ENCODE results near the gene SLIT1.

Gene SLIT1

DNA sequence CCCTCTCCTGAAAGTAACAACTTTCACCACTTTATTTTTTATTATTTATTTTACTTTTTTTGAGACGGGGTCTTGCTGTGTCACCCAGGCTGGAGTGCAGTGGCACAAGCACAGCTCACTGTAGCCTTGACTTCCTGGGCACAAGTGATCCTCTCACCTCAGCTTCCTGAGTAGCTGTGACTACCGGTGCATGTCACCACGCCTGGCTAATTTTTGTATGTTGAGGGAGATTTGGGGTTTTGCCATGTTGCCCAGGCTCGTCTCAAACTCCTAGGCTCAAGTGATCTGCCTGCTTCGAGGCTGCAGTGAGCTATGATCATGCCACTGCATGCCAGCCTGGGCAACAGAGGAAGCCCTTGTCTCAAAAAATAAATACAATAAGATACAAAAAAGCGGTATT, 14.9 kb upstream of the SLIT1 start:
- DNase-seq (ENCODE audit: low read depth, low spot score), result no peak

DNA sequence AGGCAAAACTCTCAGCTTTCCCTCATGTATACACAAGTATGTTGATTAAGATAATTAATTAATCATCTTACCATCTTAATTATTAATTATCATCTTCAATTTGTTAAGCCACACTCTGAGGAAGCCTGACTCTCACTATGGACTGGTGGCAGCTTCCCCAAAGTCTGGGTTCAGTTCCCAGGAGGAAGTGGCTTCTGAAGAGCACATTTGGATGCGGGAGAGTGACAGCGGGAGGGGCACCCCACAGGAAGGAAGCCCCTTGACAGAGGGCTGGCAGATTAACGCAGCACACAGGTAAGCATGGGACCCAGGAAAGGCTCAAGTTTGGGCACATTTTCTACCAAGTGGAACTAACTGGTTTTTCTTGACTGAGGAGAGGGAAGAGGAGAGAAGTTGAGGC, 13.4 kb upstream of the SLIT1 start:
- DNase-seq (ENCODE audit: low read depth, low spot score), result no peak

DNA sequence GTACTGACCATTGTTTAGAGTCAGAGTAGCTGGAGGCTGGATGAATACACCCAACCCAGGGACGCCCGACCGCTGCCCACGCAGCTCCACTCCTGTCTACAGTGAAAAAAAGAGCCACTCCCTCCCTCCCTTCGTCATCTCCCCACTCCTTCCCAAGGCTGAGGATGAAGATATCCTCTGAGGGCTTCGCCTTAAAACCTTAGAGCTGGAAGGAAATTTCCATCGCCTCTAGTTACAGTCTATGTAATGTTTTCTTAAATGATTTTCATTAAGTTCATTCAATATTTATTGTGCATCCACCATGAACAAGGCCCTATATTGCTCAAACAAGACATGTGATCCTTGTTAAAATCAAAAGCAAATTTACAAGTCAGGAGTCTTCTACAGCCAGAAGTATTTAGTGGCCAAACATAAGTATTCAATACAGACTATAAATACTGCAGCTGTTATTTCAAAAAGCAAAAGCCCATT, 11.3 kb upstream of the SLIT1 start:
- no peak for DNase-seq (ENCODE audit: low read depth, low spot score)

DNA sequence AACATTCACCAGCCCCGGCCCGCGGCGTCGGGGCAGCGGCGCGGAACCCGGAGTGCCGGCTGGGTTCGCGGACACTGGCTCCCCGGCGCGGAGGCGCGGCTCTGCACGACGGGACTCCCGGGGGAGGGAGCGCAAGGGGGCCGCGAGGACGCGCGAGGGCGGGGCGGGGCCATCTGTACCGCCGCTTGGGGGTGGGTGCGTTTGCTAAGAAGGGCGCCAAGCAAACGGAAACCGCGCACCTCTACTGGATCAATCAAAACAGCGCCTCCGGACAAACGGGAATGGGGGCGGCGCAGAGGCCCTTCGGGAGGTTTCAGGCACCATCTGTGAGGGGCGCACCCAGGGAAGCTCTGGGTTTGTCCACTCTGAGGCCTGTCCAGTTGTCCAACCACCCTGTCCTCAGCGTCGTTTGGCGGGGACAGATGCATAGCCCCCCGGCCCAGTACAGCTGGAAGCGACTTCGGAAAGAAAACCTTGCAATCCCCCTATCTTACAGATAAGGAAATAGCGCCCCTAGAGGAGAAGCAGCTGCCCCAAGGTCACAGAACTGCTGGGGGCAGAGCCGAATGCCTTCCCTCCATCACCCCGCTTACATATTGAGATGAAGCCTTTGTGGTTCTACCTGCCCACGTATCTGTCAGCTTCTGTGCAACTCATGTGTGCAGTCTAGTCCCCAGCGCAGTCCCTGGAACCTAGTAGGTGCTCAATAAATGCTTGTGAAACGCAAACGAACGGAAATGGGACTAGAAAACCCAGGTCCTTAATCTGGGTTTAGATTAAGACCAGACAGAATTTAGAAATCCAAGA, 10.7 kb upstream of the SLIT1 start:
- no peak for DNase-seq (ENCODE audit: low read depth, low spot score)

DNA sequence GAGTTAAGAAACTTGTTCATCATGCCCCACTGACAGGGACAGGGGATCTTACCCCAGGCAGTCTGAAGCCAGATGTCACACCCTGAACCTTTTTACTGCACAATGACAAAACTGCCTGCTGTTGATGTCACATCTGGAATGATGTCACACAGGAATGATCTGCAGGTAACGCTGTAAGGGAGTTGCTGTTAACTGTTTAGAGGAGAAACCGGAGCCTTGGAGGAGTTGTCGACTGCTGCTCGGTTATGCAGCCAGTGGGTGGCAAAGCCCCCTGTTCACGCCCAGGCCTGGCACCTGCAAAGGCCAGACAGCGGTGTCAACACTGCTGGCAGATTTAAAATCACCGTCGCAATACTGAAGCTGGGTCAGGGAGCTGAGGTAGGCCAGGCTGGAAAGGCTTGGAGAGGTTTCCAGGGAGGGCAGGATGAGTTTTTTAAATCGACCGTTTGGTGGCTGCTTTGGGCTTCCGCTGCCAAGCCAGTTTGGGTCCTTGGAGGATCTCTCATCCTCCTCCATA, 10.0 kb upstream of the SLIT1 start:
- DNase-seq (ENCODE audit: low read depth, low spot score), result no peak

DNA sequence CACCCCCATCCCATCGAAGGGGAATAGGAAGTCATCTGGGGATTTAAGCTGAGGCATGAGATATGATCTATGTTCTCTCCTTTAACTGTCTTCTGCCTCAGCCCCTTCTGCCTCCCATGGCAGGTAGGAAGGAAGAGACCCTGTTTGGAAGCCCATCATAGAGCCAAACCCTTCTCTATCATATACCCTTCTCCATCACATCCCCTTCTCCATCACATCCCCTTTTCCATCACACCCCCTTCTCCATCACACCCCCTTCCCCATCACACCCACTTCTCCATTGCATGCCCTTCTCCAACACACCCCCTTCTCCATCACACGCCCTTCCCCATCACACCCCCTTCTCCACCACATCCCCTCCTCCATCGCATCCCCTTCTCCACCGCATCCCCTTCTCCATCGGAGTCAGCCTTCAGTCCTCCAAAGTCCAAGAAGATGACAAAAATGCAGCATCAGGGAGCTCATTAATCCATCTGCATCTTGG, 7.2 kb upstream of the SLIT1 start:
- no peak for DNase-seq (ENCODE audit: low read depth, low spot score)

DNA sequence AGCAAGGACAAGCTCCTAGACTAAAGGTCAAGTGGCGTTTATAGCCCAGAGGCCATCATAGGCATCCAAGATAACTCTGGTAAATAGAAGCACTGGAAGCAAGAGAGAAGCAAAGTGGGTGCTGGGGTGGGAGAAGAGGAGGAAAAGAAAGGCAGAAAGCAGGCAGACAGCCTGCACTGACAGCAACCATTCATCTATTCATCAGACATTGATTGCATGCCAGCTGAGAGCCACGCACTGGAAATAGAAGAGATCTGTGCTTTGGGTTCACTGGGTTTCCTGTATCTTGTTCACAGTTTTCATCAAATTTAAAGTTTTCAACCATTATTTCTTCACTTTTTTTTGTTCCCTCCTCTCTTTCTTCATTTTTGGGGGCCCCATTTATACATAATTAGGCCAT, 4.7 kb upstream of the SLIT1 start:
- DNase-seq (ENCODE audit: low read depth, low spot score), result no peak

DNA sequence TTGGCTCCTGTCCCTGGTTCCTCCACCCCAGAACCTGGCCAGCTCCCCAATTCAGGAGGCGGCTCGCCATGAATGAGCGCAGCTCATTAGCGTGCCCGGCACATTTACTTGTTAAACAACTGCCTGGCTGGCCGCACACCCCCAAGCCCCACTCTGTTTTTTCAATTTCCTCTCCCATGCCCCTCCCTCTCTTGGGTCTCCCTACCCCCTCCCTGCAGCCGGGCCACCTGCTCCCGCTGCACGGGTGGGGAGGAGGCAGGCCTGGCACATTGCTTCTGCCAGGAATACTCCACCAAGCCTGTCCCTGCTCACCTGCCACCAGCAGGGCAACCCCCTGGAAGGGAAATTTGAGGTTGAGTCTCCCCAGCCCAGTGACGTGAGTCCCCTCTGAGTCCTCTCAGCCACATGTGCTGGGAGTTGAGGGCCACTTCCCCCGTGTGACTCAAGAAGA, 2.5 kb upstream of the SLIT1 start:
- DNase-seq (ENCODE audit: low read depth, low spot score), result no peak

DNA sequence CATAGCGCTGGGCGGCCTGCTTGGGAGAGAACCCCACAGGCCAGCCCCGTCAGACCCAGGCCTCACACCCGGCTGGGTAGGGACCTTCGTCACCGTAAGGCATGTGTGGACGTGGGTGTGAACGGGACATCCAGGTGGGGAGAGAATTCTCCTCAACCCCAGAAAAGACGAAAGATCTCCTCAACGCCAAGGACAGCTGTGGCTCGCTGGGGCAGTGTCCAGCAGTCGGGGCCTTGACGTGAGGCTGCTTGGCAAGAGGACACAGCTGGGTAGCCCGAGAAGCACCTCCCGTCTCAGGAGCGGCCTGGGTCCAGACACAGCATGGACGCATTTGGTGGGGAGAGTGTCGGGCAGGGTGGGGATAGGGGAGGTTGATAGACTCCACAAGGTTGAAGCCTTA, 1.2 kb upstream of the SLIT1 start:
- no peak for DNase-seq (ENCODE audit: low read depth, low spot score)

DNA sequence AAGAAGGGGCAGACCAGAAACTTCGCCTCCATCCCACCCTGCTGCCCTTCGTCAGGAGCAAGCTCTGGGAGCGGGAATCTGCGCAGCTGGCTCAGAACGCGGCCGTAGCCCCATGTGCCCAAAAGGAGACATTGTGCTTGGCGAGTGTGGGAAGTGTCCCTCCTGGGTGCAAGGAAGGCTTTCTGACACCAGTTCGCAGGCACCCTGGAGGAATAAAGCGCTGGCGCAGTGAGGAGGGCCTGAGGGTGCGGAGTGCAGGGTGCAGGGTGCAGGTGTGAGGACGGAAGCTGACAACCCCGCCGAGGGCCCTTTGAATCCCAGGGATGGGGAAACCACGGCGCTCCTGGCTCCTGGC, 811 bp downstream of the SLIT1 start:
- DNase-seq (ENCODE audit: low read depth, low spot score), result no peak

DNA sequence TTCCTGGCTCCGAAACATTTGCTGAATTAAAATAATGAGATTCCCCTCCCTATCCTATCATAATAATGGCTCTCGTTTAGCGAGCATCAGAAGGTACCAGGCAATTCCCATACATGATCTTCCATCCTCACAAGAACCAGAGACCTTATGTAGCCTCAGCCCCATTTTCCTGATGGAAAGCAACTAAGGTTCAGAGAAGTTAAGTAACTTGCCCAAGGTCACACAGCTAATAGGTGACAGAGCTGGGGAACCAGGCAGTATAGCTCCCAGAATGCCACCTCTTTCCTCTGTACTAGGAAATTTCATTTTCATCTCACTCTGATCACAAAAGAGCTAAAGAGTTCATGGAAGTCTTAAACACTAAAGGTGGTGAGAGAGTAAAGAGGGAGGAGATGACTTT, 2.4 kb downstream of the SLIT1 start:
- no peak for DNase-seq (ENCODE audit: low read depth, low spot score)

DNA sequence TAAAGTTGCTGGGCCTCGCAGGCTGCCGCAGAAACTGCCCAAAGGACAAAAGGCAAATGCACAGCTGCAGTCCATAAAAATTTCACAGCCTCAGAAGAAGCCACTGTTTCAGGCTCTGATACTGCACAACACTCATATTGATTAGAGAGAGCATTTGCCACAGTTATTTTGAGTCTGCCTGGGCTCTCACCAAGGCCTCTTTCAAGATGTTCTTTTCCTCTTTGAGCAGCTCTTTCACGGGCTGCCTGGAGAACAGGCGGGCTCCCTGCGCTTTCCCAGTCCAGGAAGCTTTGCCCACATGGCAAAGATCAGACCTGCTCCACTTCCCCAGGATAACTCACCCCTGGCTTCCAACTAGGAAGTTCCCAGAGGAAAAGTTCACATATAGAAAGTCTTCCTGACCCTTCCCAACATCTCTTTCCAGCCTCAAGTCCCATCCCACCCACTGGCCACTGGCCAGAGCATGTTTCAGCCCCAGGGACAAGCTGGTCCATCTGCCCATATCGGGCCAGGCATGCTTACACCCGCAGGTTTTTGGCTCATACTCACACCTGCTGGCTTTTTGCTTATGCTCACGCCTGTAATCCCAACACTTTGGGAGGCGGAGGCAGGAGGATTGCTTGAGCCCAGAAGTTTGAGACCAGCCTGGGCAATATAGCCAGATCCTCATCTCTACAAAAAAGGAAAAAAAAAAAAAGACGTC, 3.3 kb downstream of the SLIT1 start:
- no peak for DNase-seq (ENCODE audit: low read depth, low spot score)

DNA sequence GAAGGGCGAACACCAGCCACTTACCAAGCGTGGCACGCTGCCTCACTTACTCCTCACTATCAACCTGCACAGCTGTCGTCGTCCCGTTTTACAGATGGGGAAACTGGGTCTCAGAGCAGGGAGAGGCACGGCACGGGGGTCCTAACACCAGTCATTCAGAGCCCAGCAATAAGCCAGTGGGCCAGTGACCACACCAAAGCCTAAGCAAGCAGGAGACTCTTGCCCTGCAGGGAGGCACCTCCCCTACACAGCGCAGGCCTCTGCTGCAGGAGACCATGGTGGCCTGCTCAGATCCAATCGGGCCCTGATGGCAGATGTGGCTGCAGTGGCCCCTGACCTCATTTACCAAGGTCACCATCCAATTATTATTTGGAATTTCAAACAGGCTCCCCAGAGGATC, 4.8 kb downstream of the SLIT1 start:
- no peak for DNase-seq (ENCODE audit: low read depth, low spot score)

DNA sequence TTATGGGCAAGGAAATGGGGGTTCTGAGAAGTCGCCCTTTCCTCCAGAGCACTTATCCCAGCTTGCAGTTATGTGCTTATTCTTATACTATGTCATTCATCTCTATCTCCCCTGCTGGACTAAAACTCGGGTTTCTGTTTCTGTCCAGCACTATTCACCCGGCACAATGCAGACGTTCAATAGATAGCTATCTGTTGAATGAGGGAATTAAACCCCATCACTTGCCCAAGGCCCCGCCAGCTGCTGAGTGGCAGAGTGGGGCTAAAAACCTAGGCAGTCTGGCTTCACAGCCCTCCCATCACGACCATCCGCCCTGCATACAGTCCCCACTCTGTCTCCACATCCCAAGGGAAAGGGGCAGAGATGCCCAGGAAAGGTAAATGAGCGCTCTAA, 5.4 kb downstream of the SLIT1 start:
- DNase-seq (ENCODE audit: low read depth, low spot score), result no peak

DNA sequence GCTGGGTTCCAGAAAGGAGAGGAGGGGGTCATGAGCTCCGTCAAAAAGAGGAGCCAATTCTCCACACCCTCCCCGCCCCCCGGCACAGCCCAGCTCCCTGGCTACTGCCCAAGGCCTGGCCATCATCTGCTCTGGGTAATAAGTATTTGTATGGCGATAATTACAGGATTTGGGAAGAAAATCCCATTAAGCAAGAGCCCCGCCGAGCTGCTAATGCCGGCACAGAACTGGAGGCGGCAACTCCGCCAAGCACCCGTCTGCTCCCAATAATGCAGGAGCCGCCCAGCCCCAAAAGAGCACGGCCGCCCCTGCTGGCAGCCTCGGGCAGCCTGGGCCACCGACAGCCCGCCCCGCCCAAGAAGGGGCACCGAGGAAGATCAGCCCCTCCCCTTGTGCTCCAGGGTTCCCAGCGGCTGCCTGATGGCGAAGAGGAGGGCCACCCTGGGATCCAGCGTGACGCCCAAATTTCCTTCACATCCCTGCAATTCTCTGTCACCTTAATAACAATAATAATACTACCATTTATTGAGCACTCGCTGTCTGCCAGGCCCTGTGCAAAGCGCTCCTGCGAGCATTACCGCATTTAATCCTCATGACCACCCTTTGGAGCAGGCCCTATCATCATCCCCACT, 5.9 kb downstream of the SLIT1 start:
- DNase-seq (ENCODE audit: low read depth, low spot score), result no peak

DNA sequence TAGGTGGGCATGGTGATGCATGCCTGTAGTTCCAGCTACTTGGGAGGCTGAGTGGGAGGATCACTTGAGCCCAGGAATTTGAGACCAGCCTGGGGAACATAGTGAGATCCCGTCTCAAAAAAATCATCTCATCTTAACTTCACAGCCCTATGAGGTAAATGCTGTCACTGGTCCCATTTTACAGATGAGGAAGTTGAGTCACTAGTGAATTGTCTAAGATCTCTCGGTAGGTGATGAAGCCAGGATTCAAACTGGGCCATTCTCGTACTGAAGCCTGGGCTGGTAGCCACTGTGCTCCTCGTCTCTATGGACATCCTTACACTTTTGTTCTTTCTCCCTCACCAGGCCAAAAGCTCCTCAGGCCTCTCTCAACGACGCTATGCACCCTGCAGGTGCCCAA, 6.4 kb downstream of the SLIT1 start:
- no peak for DNase-seq (ENCODE audit: low read depth, low spot score)

DNA sequence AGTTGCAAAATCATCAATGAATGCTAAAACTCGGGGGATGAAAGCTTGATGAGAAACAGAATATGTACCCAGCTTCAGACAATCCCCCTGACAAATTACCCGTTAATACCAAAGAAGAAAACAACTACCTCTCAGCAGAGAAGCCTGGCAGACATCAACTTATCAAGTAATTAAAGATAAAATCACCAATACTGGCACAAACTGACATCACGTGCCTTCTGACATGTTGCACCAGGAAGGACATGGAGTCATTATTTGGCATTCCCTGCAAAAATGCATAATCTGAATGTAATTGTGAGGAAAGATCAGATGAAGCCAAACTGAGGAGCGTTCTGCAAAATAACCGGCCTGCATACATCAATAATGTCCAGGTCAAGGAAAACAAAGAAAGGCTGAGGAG, 7.7 kb downstream of the SLIT1 start:
- DNase-seq (ENCODE audit: low read depth, low spot score), result no peak

DNA sequence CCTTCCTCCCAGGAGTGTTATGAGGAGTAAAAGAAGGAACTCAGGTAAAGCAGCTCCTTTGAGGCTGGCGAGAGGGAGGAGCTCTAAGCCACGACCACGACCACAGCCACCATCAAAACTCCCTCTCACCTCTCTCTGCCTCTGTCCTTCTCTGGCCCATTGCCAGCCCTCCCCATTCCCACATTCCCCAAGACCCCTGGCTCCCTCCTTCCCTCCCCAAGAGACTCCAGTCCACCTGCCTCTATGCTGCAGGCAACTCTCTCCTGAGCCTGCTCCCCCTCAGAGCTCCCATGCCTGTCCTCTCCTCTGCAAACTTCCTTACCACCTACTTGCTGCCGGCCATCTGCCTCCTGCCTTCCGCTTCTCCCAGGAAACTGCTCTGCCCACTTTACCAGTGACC, 9.5 kb downstream of the SLIT1 start:
- DNase-seq (ENCODE audit: low read depth, low spot score), result no peak

DNA sequence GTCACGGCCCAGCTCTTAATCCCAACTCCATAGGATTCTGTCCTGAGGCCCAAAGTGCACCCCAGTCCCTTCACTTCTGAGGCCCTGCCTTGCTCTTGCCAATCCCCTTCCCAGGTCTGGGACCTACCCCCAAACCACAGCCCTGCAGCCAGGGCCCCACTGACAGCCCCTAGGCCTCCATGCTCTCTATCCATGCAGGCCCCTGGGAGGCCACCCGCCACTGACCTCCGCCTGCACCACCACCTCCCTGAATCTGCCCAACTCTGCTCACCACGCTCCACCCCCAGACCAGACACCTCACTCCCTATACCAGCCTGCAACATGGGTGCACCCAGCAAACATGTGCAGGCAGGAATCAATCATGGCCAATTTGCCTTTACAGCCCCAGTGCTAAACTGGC, 10.2 kb downstream of the SLIT1 start:
- no peak for DNase-seq (ENCODE audit: low read depth, low spot score)

DNA sequence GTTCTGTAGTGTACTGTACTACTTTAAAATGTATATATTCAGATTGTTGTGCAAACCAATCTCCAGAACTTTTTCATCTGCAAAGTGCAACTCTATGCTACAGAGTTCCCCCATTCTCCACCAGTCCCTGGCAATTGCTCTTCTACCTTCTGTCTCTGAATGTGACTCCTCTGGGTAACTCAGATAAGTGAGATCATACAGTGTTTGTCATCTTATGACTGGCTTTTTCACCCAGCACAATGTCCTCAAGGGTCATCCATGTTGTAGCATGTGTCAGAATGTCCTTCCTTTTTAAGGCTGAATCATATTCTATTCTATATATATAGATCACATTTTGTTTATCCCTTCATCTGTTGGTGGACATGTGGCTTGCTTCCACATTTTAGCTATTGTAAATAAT, 10.8 kb downstream of the SLIT1 start:
- no peak for DNase-seq (ENCODE audit: low read depth, low spot score)

DNA sequence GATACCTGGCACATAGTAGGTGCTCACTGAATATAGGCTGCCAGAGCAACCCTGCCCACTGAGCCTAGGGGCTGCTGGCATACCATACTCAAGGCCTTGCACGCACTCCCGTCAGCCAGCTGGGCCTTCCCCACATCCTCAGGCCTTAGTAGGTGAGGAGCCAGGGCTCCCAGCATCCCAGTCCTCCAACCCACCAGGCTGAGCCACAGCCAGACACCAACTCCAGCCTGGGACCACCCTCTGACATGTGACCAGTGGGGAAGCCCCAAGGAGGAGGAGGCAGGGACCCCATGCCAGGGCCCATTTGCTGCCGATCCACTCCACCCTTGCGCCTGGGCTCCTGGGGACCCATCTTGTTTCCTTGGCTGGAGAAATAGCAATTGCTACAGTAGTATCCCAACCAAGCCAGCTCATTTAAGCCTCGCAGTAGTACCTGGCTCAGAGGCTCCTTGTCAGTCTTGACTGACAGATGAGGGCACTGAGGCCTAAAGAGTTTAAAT, 11.4 kb downstream of the SLIT1 start:
- no peak for DNase-seq (ENCODE audit: low read depth, low spot score)

DNA sequence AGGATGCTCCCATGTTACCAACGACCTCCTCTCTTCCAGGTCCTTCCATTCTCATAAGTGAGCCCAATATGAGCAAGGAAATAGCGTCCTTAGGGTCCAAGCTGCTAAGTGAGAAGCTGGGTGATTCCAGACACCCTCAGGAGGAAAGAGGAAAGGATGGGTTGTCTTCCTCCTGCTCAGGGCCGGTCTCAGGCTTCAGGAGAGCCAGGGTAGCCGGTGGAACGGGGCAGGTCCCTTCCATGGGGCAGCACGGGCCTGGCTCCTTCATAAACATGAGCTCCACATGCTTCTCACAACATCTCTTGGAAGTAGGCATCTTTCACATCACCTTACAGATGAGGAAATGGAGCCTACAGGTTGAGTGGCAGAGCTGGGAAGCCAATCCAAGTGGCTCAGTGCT, 12.7 kb downstream of the SLIT1 start:
- DNase-seq (ENCODE audit: low read depth, low spot score), result no peak

Measured in brain pericyte (primary cell).